ENCODE measurements around the gene SESN1.

- TF ChIP-seq POLR2A (IDR thresholded peaks at IDR 0.05) (no peak), CTCF (IDR thresholded peaks at IDR 0.05) (no peak)
These were observed 107.5 kb downstream of the SESN1 start for GRCh38 chr6:108987156-108987555.

Data from vagina (tissue), 2 donors.